K562 (cell line): ENCODE data around the gene CDH18. TPM values are rescaled to one million over a fixed set of nuclear protein-coding genes. Genes with fewer than 3 reads are reported as not detected.

Source experiments
- ATAC-seq: fragments of 200-7000 bp; cut with Tn5 transposase; 3 replicates; pipeline ENCODE4 v1.9.1; 2020; ENCODE audit warnings: moderate library complexity
- BruUV-seq: library from RNA; stranded (reverse); fragments of 400-500 nt; replicated peaks from 2 replicates; lab custom pipeline; 2021; lab: Mats Ljungman, UMichigan
- CTCF ChIA-PET: fragments of 300-600 bp; formaldehyde crosslinking; extraction: SDS; loops from one replicate; lab custom pipeline; 2021; ENCODE audit warnings: low intra/inter-chr PET ratio; lab: Yijun Ruan, JAX
- POLR2A ChIA-PET: fragments of 300-600, 350-650 bp; sonication (Branson Sonifier 250); formaldehyde crosslinking; extraction: SDS; loops from one replicate; lab custom pipeline; 2021; ENCODE audit warnings: antibody characterized with exemption, inconsistent platforms; lab: Yijun Ruan, JAX
- DNase-seq, 4 experiments: peaks; one replicate each; pipeline versions ENCODE4 v3.0.0 to v3.0.0-alpha.2; 2011 to 2018; ENCODE audit warnings: low spot score in 3 of 4, mixed read lengths in 3 of 4; ENCODE audit errors: extremely low read depth in 1 of 4
- FAIRE-seq: peaks from 2 replicates; lab custom pipeline; 2011; peaks lifted over from hg19 to GRCh38; lab: Jason Lieb, UNC
- H2AFZ ChIP-seq: 2 replicates; pipeline ENCODE4 v1.6.0; 2011; ENCODE audit warnings: low read depth, low read length, control low read depth, inconsistent platforms
- H3K27ac ChIP-seq: fragments of 200-600 bp; 3 replicates; pipeline ENCODE4 v1.8.0; 2011; ENCODE audit warnings: low read depth, mild to moderate bottlenecking, control low read depth, inconsistent platforms, low read length, moderate library complexity, mixed read lengths; ENCODE audit errors: extremely low read depth
- H3K27me3 ChIP-seq, 2 experiments: fragments of 300-600 bp in 1 of 2; 2 replicates in 1 of 2; 3 replicates in 1 of 2; pipeline versions ENCODE4 v1.6.0 to v1.8.0; 2011; ENCODE audit warnings: inconsistent platforms in 2 of 2, low read length in 2 of 2, mild to moderate bottlenecking in 1 of 2, mixed read lengths in 1 of 2, moderate library complexity in 1 of 2; ENCODE audit not compliant: control insufficient read depth in 2 of 2, insufficient read depth in 2 of 2
- H3K36me3 ChIP-seq: fragments of 300-600 bp; 3 replicates; pipeline ENCODE4 v1.8.0; 2011; ENCODE audit warnings: mild to moderate bottlenecking, low read length, inconsistent platforms; ENCODE audit not compliant: control insufficient read depth, insufficient read depth
- H3K4me1 ChIP-seq, 2 experiments: fragments of 200-600 bp in 1 of 2; replicated peaks in 1 of 2; 2 replicates in 1 of 2; 3 replicates in 1 of 2; pipeline versions ENCODE4 v1.5.1 to v1.8.0; 2011; ENCODE audit warnings: inconsistent platforms in 2 of 2, low read length in 2 of 2, mild to moderate bottlenecking in 1 of 2, mixed read lengths in 1 of 2, moderate library complexity in 1 of 2; ENCODE audit not compliant: control insufficient read depth in 2 of 2, insufficient read depth in 2 of 2
- H3K4me2 ChIP-seq: 2 replicates; pipeline ENCODE4 v1.6.1; 2011; ENCODE audit warnings: low read length, control low read depth, inconsistent platforms, mixed read lengths; ENCODE audit not compliant: insufficient read depth
- H3K4me3 ChIP-seq: fragments of 200-600 bp; sonication (generic), shearing (Covaris generic); 2 replicates; pipeline ENCODE4 v1.5.1; 2016; ENCODE audit warnings: control low read depth, inconsistent platforms
- H3K79me2 ChIP-seq: fragments of 200-600 bp; 3 replicates; pipeline ENCODE4 v1.8.0; 2011; ENCODE audit warnings: low read length, inconsistent platforms; ENCODE audit not compliant: control insufficient read depth, insufficient read depth
- H3K9ac ChIP-seq, 2 experiments: 2 replicates each; pipeline versions ENCODE4 v1.6.0 to v1.6.1; 2011; ENCODE audit warnings: low read depth in 2 of 2, low read length in 2 of 2, control low read depth in 1 of 2, inconsistent platforms in 1 of 2, mild to moderate bottlenecking in 1 of 2, mixed read lengths in 1 of 2; ENCODE audit not compliant: insufficient read depth in 1 of 2
- H3K9me1 ChIP-seq: one replicate; pipeline ENCODE4 v1.6.0; 2011; ENCODE audit warnings: inconsistent platforms, mild to moderate bottlenecking, low read length, moderate library complexity; ENCODE audit not compliant: control insufficient read depth, insufficient read depth
- H3K9me3 ChIP-seq: replicated peaks from 2 replicates; pipeline ENCODE4 v1.5.1; 2011; ENCODE audit warnings: low read depth, low read length, inconsistent platforms; ENCODE audit not compliant: control insufficient read depth, insufficient read depth
- H4K20me1 ChIP-seq: replicated peaks from 2 replicates; pipeline ENCODE4 v1.6.1; 2011; ENCODE audit warnings: low read length, inconsistent platforms, mixed read lengths; ENCODE audit not compliant: control insufficient read depth, insufficient read depth
- ELF4 ChIP-seq: fragments of 450-650 bp; formaldehyde crosslinking; IDR thresholded peaks from 2 replicates; pipeline ENCODE4 v1.4.0; 2022; ENCODE audit warnings: missing genetic modification characterization
- ESRRA ChIP-seq: fragments of 450-650 bp; IDR thresholded peaks from 2 replicates; pipeline ENCODE4 v1.6.1; 2014; ENCODE audit warnings: low read depth, mild to moderate bottlenecking, moderate library complexity, borderline replicate concordance
- GABPB2 ChIP-seq: fragments of 250-450 bp; sonication (Bioruptor Pico); conservative IDR thresholded peaks from 2 replicates; pipeline ENCODE4 v1.5.1; 2021; ENCODE audit warnings: mild to moderate bottlenecking
- NR3C1 ChIP-seq: sonication (generic); formaldehyde crosslinking; IDR thresholded peaks from 2 replicates; pipeline ENCODE4 v1.8.1; 2022; ENCODE audit warnings: missing genetic modification reagents
- RAD51 ChIP-seq: fragments of 450-650 bp; IDR thresholded peaks from 2 replicates; pipeline ENCODE4 v1.7.1; 2016; ENCODE audit warnings: low read depth, mild to moderate bottlenecking, borderline replicate concordance
- ZBTB17 ChIP-seq: fragments of 450-650 bp; formaldehyde crosslinking; IDR thresholded peaks from 2 replicates; pipeline ENCODE4 v1.4.0; 2020; ENCODE audit warnings: mild to moderate bottlenecking
- WGBS: fragments of 100-300 bp; shearing (Covaris generic); methylation state at CpG from one replicate; pipeline ENCODE4 v1.1.6; 2016; ENCODE audit warnings: low coverage, mixed read lengths; ENCODE audit not compliant: insufficient coverage; ENCODE audit errors: missing lambda C conversion rate; 5-methylcytosine and 5-hydroxymethylcytosine counted together
- in situ Hi-C: fragments of 300-500 bp; cut with MboI; formaldehyde crosslinking; loops from 4 replicates; pipeline ENCODE4 v1.15.0; 2018; ENCODE audit warnings: inconsistent platforms, mixed read lengths
- intact Hi-C: fragments of 100-400 bp; cut with micrococcal nuclease; formaldehyde crosslinking; loops from 2 replicates; pipeline ENCODE4 v1.14.2; 2022
- polyA plus RNA-seq, 8 experiments: library from polyadenylated mRNA; depleted of rRNA in 4 of 8; stranded (reverse) in 5 of 8; unstranded in 3 of 8; fragments of >200 nt; fragmentation: Nextera tagmentation in 2 of 8; fragmentation: Illumina TruSeq in 1 of 8; extraction: Ambion mirVana in 2 of 8; extraction: Trizol in 1 of 8; gene quantifications; 2 replicates each; pipeline versions ENCODE4 v1.2.1 to v1.2.3, GENCODE V29; 2011 to 2014; ENCODE audit warnings: inconsistent platforms in 1 of 8, missing spikeins in 1 of 8
- total RNA-seq, 7 experiments: library from RNA; depleted of rRNA in 6 of 7; stranded (reverse); fragments of >200 nt in 6 of 7; fragmentation: Illumina TruSeq in 2 of 7; extraction: Trizol in 2 of 7; gene quantifications; 2 replicates each; pipeline versions ENCODE4 v1.2.1 to v1.2.3, GENCODE V29; 2011 to 2021; ENCODE audit warnings: low replicate concordance in 1 of 7
- TF ChIP-seq, protein P1 (sequence below): fragments of 450-650 bp; IDR thresholded peaks from 2 replicates; pipeline ENCODE4 v1.6.1; 2014; ENCODE audit warnings: low read depth, mild to moderate bottlenecking, moderate library complexity, borderline replicate concordance
- TF ChIP-seq, protein P2 (sequence below): fragments of 200-400 bp; formaldehyde crosslinking; IDR thresholded peaks from 2 replicates; pipeline ENCODE4 v1.6.1; 2017; ENCODE audit warnings: mild to moderate bottlenecking, low read depth, low read length, moderate library complexity
- TF ChIP-seq, protein P3 (sequence below): fragments of 250-450 bp; sonication (Bioruptor Pico); IDR thresholded peaks from 2 replicates; pipeline ENCODE4 v1.4.0; 2020; ENCODE audit warnings: mild to moderate bottlenecking
- TF ChIP-seq, protein P4 (sequence below): fragments of 250-450 bp; sonication (Bioruptor Pico); IDR thresholded peaks from 2 replicates; pipeline ENCODE4 v1.5.0; 2020; ENCODE audit warnings: mild to moderate bottlenecking

CDH18 gene
- total and polyA plus RNA-seq, 9 of the 15 experiments (the other 6 are each of a cell fraction or from before 2014, with no cell fraction given) = 0.18 to 1.4 (median 0.31) TPM

DNA sequence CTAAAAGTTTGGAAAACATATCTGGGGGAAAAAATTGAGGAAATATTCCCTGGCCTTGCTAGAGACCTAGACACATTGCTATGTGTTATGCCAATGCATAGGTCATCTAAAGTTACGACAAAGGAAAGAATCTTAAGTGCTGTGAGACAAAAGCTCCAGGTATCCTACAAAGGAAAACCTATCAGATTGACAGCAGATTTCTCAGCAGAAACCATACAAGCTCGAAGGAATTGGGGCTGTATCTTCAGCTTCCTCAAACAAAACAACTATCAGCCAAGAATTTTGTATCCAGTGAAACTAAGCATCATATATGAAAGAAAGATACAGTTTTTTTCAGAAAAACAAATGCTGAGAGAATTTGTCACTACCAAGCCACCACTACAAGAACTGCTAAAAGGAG lies 234.4 kb downstream of the CDH18 start:
- ChIA-PET POLR2A (no interaction called here), CTCF (no interaction called here)
- WGBS = 0% methylated on average over 2 of the region's 2 CpGs
- no peak overlapping the region for H3K27ac ChIP-seq
- FAIRE-seq (no peak), DNase-seq (no peak), ATAC-seq (no peak)
- no TSS peak for BruUV-seq
- no peaks in the 10 kb centered on the region for H4K20me1 ChIP-seq
- in situ Hi-C loops (no loop called here), intact Hi-C loops (no loop called here)
- no peaks in the 10 kb centered on the region for H3K4me1 ChIP-seq
- no peak overlapping the region for H3K4me2 ChIP-seq
- H3K9me1 ChIP-seq = no peaks in the 10 kb centered on the region
- H3K9ac ChIP-seq = no peak overlapping the region
- no peaks in the 10 kb centered on the region for H3K27me3 ChIP-seq
- TF ChIP-seq ESRRA = no peak
- H3K79me2 ChIP-seq = no peaks in the 10 kb centered on the region
- H3K4me3 ChIP-seq = no peak overlapping the region
- peaks cover 3% of the 10 kb centered on the region; the same call in 1 of the 2 replicates for H3K9me3 ChIP-seq
- no peak overlapping the region for H2AFZ ChIP-seq
- H3K36me3 ChIP-seq = no peaks in the 10 kb centered on the region

DNA sequence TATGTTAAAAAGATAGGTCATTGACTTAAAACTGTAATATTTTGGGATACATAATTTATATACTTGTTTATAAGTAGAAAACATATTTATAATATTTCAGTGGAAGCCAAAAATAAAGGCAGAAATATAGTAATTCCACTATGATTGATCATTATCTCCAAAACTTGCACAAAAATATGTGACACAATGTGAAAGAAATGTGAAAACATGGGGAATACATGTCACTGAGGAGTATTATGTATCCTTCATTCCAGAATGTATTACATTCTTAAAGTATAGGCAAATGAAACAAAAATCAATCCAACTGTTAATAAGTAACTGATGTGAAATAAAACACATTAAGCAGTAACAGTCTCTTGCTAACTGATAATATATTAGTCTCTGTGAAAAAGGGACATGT lies 236.7 kb downstream of the CDH18 start:
- Histone ChIP-seq H3K9me3 (0 out of 2 replicates have a peak, but pooled peaks cover 3% of the 10 kb centered on the region), H3K9ac (no peak overlapping the region), H3K9me1 (no peaks in the 10 kb centered on the region), H4K20me1 (no peaks in the 10 kb centered on the region), H3K36me3 (no peaks in the 10 kb centered on the region), H3K27me3 (no peaks in the 10 kb centered on the region), H3K4me2 (no peak overlapping the region), H3K4me1 (no peaks in the 10 kb centered on the region), H3K4me3 (no peak overlapping the region), H2AFZ (no peak overlapping the region), H3K79me2 (no peaks in the 10 kb centered on the region), H3K27ac (no peak overlapping the region)
- ChIA-PET POLR2A (no interaction called here), CTCF (no interaction called here)
- DNase-seq (no peak), FAIRE-seq (no peak), ATAC-seq (no peak)
- in situ Hi-C loops = no loop called here
- intact Hi-C loops = no loop called here
- no TSS peak for BruUV-seq
- TF ChIP-seq RAD51 = no peak
- TF ChIP-seq, protein P1, sequence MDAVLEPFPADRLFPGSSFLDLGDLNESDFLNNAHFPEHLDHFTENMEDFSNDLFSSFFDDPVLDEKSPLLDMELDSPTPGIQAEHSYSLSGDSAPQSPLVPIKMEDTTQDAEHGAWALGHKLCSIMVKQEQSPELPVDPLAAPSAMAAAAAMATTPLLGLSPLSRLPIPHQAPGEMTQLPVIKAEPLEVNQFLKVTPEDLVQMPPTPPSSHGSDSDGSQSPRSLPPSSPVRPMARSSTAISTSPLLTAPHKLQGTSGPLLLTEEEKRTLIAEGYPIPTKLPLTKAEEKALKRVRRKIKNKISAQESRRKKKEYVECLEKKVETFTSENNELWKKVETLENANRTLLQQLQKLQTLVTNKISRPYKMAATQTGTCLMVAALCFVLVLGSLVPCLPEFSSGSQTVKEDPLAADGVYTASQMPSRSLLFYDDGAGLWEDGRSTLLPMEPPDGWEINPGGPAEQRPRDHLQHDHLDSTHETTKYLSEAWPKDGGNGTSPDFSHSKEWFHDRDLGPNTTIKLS = no peak
- TF ChIP-seq ZBTB17 (CRISPR knock-in tag) = no peak
- TF ChIP-seq, protein P2, sequence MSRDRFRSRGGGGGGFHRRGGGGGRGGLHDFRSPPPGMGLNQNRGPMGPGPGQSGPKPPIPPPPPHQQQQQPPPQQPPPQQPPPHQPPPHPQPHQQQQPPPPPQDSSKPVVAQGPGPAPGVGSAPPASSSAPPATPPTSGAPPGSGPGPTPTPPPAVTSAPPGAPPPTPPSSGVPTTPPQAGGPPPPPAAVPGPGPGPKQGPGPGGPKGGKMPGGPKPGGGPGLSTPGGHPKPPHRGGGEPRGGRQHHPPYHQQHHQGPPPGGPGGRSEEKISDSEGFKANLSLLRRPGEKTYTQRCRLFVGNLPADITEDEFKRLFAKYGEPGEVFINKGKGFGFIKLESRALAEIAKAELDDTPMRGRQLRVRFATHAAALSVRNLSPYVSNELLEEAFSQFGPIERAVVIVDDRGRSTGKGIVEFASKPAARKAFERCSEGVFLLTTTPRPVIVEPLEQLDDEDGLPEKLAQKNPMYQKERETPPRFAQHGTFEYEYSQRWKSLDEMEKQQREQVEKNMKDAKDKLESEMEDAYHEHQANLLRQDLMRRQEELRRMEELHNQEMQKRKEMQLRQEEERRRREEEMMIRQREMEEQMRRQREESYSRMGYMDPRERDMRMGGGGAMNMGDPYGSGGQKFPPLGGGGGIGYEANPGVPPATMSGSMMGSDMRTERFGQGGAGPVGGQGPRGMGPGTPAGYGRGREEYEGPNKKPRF = no peak
- TF ChIP-seq, protein P3, sequence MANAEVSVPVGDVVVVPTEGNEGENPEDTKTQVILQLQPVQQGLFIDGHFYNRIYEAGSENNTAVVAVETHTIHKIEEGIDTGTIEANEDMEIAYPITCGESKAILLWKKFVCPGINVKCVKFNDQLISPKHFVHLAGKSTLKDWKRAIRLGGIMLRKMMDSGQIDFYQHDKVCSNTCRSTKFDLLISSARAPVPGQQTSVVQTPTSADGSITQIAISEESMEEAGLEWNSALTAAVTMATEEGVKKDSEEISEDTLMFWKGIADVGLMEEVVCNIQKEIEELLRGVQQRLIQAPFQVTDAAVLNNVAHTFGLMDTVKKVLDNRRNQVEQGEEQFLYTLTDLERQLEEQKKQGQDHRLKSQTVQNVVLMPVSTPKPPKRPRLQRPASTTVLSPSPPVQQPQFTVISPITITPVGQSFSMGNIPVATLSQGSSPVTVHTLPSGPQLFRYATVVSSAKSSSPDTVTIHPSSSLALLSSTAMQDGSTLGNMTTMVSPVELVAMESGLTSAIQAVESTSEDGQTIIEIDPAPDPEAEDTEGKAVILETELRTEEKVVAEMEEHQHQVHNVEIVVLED (CRISPR knock-in tag) = no peak
- TF ChIP-seq, protein P4, sequence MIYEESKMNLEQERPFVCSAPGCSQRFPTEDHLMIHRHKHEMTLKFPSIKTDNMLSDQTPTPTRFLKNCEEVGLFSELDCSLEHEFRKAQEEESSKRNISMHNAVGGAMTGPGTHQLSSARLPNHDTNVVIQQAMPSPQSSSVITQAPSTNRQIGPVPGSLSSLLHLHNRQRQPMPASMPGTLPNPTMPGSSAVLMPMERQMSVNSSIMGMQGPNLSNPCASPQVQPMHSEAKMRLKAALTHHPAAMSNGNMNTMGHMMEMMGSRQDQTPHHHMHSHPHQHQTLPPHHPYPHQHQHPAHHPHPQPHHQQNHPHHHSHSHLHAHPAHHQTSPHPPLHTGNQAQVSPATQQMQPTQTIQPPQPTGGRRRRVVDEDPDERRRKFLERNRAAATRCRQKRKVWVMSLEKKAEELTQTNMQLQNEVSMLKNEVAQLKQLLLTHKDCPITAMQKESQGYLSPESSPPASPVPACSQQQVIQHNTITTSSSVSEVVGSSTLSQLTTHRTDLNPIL = no peak
- TF ChIP-seq GABPB2 (CRISPR knock-in tag) = no peak
- no peak for TF ChIP-seq NR3C1 (CRISPR knock-in tag)
- no peak for TF ChIP-seq ELF4 (CRISPR knock-in tag)
